ENCODE results near the gene DCAF8L2. TPM values are rescaled to one million over a fixed set of nuclear protein-coding genes. Genes with fewer than 3 reads are reported as not detected.

The DCAF8L2 gene
- total RNA-seq, 1 donor from 2014 or later: not detected

Other genes with a start within 250 kb of the DCAF8L2 start
- not detected in 2 replicates for gene PPP4R3C, start 127.0 kb upstream of the DCAF8L2 start, total RNA-seq
- not detected in 2 replicates for gene MAGEB10, start 217.6 kb downstream of the DCAF8L2 start, total RNA-seq

All from T-helper 1 cell treated with Interleukin-12 subunit alpha and Interleukin-12 subunit beta and Interleukin-4 antibody, amounts not matched to agents 30 ng/mL and 1 ng/mL, for 36 hours (primary cell).